GM12872 (cell line): ENCODE results near the gene TM2D3.

Source experiments
- CTCF ChIP-seq: IDR thresholded peaks from 3 replicates; pipeline ENCODE4 v1.5.1; 2011; ENCODE audit warnings: low read depth, mild to moderate bottlenecking, low read length, moderate library complexity; ENCODE audit not compliant: insufficient read depth

TM2D3 gene

GRCh38 chr15:101621961-101622360, 30.2 kb downstream of the TM2D3 start:
- TF ChIP-seq CTCF, result no peak

- TF ChIP-seq CTCF, result no peak
Observed at GRCh38 chr15:101620671-101621070, 31.5 kb downstream of the TM2D3 start.

- TF ChIP-seq CTCF, result no peak
Observed at GRCh38 chr15:101619615-101619865, 32.6 kb downstream of the TM2D3 start.

- no peak for TF ChIP-seq CTCF
Observed at GRCh38 chr15:101618851-101619614, 33.1 kb downstream of the TM2D3 start.

GRCh38 chr15:101618076-101618475, 34.1 kb downstream of the TM2D3 start:
- TF ChIP-seq CTCF, result no peak

- TF ChIP-seq CTCF, result no peak
Observed at GRCh38 chr15:101617390-101617965, 34.7 kb downstream of the TM2D3 start.

GRCh38 chr15:101615986-101616848, 36.0 kb downstream of the TM2D3 start:
- TF ChIP-seq CTCF, result no peak
